ENCODE data around the gene HABP4.

DNA sequence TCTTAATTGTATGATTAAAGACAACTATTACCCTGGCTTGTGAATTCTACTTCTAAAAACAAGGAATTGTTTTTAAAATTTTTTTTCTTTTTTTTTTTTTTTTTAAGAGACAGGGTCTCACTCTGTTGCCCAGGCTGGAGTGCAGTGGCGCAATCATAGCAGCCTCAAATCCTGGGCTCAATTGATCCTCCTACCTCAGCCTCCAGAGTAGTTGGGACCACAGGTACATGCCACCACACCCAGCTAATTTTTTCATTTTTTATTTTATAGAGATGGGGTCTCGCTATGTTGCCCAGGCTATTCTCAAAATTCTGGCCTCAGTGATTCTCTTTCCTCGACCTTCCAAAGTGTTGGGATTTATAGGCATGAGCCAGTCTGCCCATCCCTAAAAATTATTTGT is 62.3 kb downstream of the HABP4 start:
- TF ChIP-seq, protein P1, sequence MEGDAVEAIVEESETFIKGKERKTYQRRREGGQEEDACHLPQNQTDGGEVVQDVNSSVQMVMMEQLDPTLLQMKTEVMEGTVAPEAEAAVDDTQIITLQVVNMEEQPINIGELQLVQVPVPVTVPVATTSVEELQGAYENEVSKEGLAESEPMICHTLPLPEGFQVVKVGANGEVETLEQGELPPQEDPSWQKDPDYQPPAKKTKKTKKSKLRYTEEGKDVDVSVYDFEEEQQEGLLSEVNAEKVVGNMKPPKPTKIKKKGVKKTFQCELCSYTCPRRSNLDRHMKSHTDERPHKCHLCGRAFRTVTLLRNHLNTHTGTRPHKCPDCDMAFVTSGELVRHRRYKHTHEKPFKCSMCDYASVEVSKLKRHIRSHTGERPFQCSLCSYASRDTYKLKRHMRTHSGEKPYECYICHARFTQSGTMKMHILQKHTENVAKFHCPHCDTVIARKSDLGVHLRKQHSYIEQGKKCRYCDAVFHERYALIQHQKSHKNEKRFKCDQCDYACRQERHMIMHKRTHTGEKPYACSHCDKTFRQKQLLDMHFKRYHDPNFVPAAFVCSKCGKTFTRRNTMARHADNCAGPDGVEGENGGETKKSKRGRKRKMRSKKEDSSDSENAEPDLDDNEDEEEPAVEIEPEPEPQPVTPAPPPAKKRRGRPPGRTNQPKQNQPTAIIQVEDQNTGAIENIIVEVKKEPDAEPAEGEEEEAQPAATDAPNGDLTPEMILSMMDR (IDR thresholded peaks at IDR 0.05): no peak
- TF ChIP-seq ZFX (IDR thresholded peaks at IDR 0.05; ENCODE audit: borderline replicate concordance): no peak

All from 22Rv1 (cell line).